ENCODE measurements around the gene EEPD1.

DNA sequence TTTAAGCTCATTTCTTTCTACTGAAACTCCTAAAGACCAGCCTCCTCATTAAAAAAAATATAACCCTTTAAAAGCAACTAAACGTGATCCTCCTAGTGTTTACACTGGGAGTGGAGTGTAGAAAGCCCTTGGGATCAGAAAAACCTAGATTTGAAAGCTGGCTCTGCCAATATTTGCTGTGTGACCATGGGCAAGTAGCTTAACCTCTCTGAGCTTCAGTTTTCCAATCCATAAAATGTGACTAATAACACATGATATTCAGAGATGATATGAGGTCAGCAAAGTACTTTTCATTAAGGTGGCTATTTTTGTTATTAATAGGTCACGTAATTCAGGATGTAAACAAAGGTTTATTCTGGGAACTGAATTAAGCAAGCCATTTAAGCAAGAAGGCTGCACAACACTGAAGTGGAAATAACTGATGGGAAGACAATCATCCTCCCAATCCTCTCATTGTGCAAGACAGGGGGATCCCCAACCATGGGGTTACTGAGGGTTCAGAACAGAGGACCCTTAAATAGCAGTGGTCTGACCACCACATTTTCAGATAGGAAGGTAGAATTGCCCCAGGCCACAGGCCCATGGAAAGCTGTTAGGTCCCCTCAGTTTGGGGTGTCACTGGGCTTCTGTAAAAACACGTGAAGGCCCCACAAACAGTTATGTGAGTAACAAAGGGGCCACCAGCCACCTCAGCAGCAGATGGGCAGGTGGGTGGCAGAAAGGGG, 49.1 kb upstream of the EEPD1 start:
- TF ChIP-seq, protein P1, sequence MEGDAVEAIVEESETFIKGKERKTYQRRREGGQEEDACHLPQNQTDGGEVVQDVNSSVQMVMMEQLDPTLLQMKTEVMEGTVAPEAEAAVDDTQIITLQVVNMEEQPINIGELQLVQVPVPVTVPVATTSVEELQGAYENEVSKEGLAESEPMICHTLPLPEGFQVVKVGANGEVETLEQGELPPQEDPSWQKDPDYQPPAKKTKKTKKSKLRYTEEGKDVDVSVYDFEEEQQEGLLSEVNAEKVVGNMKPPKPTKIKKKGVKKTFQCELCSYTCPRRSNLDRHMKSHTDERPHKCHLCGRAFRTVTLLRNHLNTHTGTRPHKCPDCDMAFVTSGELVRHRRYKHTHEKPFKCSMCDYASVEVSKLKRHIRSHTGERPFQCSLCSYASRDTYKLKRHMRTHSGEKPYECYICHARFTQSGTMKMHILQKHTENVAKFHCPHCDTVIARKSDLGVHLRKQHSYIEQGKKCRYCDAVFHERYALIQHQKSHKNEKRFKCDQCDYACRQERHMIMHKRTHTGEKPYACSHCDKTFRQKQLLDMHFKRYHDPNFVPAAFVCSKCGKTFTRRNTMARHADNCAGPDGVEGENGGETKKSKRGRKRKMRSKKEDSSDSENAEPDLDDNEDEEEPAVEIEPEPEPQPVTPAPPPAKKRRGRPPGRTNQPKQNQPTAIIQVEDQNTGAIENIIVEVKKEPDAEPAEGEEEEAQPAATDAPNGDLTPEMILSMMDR (IDR thresholded peaks at IDR 0.05) = no peak
- TF ChIP-seq, protein P2, sequence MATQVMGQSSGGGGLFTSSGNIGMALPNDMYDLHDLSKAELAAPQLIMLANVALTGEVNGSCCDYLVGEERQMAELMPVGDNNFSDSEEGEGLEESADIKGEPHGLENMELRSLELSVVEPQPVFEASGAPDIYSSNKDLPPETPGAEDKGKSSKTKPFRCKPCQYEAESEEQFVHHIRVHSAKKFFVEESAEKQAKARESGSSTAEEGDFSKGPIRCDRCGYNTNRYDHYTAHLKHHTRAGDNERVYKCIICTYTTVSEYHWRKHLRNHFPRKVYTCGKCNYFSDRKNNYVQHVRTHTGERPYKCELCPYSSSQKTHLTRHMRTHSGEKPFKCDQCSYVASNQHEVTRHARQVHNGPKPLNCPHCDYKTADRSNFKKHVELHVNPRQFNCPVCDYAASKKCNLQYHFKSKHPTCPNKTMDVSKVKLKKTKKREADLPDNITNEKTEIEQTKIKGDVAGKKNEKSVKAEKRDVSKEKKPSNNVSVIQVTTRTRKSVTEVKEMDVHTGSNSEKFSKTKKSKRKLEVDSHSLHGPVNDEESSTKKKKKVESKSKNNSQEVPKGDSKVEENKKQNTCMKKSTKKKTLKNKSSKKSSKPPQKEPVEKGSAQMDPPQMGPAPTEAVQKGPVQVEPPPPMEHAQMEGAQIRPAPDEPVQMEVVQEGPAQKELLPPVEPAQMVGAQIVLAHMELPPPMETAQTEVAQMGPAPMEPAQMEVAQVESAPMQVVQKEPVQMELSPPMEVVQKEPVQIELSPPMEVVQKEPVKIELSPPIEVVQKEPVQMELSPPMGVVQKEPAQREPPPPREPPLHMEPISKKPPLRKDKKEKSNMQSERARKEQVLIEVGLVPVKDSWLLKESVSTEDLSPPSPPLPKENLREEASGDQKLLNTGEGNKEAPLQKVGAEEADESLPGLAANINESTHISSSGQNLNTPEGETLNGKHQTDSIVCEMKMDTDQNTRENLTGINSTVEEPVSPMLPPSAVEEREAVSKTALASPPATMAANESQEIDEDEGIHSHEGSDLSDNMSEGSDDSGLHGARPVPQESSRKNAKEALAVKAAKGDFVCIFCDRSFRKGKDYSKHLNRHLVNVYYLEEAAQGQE (IDR thresholded peaks at IDR 0.05; ENCODE audit: low read depth, low read length) = no peak
- TF ChIP-seq, protein P3, sequence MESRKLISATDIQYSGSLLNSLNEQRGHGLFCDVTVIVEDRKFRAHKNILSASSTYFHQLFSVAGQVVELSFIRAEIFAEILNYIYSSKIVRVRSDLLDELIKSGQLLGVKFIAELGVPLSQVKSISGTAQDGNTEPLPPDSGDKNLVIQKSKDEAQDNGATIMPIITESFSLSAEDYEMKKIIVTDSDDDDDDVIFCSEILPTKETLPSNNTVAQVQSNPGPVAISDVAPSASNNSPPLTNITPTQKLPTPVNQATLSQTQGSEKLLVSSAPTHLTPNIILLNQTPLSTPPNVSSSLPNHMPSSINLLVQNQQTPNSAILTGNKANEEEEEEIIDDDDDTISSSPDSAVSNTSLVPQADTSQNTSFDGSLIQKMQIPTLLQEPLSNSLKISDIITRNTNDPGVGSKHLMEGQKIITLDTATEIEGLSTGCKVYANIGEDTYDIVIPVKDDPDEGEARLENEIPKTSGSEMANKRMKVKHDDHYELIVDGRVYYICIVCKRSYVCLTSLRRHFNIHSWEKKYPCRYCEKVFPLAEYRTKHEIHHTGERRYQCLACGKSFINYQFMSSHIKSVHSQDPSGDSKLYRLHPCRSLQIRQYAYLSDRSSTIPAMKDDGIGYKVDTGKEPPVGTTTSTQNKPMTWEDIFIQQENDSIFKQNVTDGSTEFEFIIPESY (IDR thresholded peaks at IDR 0.05; ENCODE audit: borderline replicate concordance, low read depth) = no peak
- TF ChIP-seq, protein P4, sequence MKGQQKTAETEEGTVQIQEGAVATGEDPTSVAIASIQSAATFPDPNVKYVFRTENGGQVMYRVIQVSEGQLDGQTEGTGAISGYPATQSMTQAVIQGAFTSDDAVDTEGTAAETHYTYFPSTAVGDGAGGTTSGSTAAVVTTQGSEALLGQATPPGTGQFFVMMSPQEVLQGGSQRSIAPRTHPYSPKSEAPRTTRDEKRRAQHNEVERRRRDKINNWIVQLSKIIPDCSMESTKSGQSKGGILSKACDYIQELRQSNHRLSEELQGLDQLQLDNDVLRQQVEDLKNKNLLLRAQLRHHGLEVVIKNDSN (IDR thresholded peaks at IDR 0.05; ENCODE audit: borderline replicate concordance, low read depth) = no peak
- TF ChIP-seq RAD21 (IDR thresholded peaks at IDR 0.05; ENCODE audit: low read length) (no peak), EP300 (IDR thresholded peaks at IDR 0.05; ENCODE audit: borderline replicate concordance in 1 of 2, low read depth in 1 of 2, low read length in 1 of 2) (no peak)

All from SK-N-SH (cell line).